ENCODE data around the gene KLHL35. TPM values are rescaled to one million over a fixed set of nuclear protein-coding genes. Genes with fewer than 3 reads are reported as not detected.

The KLHL35 gene, protein sequence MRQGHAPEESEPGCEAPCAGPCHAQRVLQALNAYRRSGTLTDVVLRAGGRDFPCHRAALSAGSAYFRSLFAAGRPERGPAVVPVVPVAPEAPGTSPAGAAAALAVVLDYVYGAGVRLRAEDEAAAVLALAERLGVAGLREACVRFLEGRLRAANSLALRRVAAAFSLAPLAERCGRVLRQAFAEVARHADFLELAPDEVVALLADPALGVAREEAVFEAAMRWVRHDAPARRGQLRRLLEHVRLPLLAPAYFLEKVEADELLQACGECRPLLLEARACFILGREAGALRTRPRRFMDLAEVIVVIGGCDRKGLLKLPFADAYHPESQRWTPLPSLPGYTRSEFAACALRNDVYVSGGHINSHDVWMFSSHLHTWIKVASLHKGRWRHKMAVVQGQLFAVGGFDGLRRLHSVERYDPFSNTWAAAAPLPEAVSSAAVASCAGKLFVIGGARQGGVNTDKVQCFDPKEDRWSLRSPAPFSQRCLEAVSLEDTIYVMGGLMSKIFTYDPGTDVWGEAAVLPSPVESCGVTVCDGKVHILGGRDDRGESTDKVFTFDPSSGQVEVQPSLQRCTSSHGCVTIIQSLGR
- total RNA-seq (2014; rRNA removed; shearing (Covaris generic)): 1.6 and 1.8 TPM in 2 replicates

DNA sequence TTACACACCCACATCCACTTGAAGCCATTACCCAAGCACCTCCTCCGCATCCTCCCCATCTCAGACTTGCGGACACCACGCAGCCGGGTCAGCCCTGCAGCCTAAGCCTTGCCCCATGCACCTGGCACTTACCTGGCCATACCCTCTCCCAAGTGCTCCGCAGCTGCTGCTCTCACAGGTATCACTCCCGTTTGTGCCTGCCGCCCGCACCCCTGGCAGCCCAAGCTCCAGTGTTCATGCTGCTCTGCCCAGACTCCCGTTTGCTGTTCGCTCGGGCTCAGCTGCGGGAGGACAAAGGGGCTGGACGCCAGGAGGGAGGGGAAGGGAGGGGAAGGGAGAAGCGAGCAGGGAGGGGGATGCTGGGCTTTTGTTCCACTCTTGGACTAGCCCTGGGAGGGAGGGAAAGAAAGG, at the start of gene KLHL35:
KLHL35 (minus strand) TSS at position 293 of the 411 bp plus-strand sequence. CDS start 2,574 bp downstream, outside the sequence.
- no peak for DNase-seq (ENCODE audit: low read depth)

DNA sequence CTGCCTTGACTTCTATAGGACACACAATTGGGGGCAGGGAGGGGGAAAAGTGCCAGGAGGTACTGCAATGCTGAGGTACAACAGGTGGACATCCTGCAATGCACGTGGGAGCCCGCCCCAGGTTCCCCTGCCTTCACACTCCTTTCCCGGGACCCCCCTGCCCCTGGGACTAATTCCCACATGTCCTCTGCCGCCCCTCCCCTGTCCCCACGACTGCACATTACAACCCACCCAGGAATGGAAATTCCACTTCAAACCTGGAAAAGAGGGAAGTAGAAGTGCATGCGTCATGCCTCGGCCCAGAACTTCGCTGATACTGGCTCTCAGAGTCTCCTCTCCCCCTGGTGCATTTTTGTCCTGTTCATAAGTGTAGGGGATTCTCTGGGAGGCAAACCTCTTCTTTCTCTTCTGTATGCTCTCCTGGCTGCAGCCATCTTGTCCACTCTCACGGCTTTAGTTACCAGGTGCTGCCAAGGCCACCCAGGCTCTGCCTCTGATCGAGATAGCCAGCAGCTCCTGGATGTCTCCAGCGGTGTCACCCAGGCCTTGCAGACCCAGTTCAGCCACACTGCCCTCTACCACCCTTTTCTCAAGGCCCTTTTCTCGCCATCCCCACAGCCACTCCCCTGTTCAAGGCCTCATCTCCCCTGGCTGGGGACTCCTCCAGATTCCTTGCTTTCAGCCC, 49.1 kb upstream of the KLHL35 start:
- no peak for DNase-seq (ENCODE audit: low read depth)

DNA sequence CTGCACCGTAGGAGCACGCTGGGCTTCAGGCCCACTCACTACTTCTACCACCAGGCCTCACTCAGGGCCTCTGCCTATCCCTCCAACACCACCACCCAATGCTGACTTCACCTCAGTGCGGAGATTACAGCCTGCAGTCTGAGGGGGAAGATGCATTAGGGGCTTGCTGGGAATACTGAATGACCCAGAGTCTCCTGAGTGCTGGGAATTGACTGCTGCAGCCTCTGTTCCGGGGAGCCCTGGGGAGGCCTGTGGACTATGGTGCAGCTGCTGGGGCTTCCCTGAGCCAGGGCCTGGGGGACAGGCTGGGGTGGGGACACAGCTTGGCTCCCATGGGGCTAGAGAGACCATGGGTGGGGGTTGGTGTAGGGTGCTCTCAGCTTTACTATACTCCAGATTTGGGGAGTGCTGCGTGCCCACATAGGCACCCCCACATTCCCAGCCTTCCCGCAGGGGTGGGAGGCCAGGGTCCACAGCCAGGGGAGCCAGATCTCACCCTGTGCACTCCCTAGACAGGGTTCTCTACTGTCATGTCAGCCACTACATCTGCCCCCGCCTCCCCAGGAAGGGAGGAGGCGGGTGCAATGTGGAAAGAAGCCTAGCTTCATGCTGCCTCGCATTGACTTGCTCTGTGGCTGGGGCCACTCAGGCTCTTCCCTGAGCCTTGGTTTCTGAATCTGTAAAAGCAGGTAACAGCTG, 48.4 kb upstream of the KLHL35 start:
- DNase-seq (ENCODE audit: low read depth): no peak

DNA sequence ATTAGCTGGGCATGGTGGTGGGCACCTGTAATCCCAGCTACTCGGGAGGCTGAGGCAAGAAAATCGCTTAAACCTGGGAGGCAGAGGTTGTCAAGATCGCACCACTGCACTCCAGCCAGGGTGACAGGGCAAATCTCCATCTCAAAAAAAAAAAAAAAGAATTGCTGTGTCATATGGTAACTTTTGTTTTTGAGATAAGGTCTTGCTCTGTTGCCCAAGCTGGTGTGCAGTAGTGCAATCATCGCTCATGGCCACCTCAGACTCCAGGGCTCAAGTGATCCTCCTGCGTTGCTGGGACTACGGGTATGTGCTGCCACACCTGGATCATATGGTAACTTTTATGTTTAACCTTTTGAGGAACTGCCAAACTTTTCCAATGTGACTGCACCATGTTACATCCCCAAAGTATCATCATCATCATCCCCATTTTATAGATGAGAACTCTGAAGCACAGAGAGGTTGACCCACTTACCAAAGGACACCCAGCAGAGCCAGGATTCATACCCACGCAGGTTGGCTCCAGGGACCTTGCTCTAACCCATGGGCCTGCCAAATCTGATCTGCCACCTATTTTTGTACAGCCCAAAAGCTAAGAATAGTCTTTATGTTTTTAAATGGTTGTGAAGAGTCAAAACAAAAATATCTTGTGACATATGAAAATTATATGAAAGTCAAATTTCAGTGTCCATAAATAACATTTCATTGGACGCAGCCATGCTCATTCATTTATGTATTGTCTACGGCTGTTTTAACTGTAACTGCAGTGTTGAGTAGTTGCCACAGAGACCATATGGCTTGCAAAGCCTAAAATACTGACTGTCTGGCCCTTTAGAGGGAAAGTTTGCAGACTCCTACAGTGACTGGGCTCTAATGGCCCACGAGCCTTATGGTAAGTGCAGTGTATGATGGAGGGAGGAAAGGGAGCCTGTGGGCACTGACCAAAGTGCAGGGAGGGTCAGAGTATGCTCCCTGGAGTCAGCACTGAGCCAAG, 47.5 kb upstream of the KLHL35 start:
- DNase-seq (ENCODE audit: low read depth): no peak

DNA sequence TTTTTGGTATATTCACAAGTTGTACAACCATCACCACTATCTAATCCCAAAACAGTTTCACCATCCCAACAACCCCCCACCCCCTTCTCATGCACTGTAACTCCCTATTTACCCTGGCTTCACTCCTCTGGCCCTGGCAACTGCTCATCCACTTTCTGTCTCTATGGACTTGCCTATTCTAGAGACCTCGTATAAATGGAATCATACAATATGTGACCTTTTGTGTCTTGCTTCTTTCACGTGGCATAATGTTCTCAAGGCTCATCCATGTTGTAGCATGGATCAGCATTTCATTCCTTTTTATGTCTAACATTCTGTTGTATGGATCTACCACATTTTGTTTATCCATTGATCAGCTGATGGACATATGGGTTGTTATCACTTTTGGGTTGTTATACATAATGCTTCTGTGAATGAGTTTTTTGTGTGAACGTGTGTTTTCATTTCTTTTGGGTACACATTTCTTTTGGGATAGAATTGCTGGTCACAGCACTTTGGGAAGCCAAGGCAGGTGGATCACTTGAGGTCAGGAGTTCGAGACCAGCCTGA, 46.7 kb upstream of the KLHL35 start:
- DNase-seq (ENCODE audit: low read depth): no peak

DNA sequence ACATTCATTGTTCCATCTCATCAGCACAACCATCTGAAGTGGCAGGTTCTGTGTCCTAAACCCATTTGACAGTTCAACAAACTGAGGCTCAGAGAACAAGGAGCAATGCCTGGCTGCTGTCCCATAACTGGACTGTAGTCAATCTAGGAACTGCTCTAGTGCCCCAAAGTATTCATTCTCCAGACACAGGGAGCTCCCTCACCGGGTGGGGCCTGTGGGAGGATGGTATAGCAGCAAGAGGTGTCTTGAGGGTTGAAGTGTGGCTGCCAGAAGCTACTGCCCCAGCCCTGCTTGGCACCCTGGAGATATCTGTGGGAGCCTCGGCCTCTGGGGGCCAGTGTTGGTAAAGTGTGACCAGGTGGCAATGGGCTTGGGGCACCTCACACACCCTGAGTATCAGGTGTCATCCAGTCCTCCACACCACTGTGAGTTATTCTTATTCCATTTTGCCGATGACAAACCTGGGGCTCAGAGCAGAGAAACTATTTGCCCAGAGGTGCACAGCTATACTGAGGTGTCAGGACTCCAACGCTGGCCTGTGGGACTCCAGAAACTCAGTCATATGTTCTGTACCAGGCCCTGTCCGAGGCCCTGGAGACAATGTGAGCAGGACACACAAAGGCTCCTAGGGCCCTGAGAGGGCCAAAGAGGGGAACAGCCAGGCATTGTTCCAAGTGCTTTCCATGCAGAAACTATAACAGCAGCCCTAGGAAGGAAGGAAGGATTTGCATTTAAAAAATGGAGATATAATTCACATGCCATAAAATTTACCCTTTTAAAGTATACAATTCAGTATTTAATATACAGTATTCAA, 46.0 kb upstream of the KLHL35 start:
- no peak for DNase-seq (ENCODE audit: low read depth)

DNA sequence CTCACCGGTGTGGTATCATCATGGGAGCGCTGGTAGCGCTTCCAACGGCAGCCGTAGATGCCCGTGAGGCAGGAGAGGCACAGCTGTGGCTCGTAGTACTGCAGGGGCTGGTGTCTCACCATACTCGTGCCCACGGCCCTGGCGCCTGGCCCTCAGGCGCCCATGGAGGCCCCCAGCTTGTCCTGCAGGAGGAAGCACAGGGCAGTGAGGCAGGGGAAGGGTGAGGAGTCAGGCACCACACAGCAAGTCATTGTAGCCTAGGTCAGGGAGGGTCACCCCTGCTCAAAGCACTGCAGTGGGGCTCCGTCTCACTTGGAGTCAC, 44.6 kb upstream of the KLHL35 start:
- DNase-seq (ENCODE audit: low read depth): no peak

DNA sequence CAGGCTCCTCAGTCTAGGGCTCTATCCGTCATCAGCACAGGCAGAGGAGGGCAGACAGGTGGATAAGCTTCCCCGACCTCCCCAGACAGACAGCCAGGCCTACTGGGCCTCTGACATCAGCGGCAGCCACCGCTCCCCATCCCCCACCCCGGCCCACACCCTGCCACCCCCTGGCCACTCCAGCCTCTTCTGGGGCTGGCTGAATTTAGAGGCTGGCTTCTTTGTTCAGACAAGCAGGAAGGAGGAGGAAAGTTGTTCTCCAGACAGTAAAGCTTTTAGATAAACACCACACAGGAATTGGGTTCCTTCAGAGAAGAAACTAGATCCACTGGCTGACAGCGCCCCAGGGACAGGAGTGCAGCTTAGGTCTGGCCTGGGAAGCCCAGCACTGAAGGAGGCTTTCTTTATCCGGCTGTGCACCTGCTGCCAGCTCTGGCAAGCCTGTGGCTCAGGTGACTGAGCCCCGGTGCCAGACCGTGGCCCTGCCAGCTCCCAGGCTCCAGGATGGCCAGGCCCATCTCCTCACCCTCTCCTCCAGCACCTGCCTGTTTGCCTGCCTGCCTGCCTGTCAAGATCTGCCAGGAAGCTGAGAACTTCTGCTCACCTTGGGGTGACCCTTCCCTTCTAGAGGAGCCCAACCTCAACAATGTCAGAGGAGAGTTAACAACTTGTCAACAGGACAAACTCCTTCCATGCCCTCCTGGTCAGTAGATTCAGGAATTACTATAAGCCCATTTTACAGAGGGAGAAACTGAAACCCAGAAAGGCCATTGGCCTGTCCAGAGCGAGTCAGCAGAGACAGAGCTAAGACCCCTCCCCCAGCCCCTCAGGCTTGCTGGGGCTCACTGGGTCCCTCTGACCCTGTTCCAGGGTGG, 44.0 kb upstream of the KLHL35 start:
- DNase-seq (ENCODE audit: low read depth): no peak

DNA sequence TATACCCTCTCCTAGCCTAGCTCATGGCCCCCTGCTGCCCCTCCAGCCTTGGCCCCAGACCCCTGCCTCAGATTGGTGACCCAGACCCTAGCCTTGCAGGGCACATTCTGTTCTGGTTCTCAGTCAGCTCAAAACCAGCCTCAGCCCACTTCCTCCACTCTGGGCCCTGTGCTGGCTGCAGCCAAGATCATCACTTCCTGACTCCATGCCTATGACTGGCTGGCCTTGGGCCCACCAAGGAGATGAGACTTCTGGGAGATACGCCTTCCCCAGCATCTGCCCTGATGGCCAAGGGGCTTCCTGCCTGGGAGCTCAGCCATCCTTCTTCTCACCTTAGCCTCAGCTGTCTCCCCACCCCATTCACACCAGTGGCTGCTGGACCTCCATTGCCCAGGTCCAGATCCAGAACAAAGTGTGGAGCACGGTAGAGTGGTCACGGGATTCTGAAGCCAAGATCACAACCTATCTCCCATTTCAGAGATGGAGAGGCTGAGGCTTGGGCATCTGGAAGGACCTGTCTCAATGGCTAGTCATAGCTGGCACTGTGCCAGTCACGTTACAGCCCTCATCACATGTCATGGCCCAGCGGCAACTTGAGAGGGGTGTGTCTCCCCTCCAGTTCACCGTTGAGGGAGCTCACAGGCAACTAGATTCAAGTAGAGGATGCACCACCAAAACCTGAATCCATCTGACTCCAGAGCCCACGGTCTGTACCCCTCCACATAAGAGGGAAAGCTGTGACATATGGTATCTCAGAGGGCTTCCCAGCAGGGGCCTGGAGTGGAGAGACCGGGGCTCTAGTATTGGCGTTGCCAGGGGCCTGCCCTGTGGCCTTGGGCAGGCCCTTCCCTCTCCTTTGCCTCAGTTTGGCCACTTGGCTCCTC, 43.0 kb upstream of the KLHL35 start:
- DNase-seq (ENCODE audit: low read depth): peak; percentile 52

DNA sequence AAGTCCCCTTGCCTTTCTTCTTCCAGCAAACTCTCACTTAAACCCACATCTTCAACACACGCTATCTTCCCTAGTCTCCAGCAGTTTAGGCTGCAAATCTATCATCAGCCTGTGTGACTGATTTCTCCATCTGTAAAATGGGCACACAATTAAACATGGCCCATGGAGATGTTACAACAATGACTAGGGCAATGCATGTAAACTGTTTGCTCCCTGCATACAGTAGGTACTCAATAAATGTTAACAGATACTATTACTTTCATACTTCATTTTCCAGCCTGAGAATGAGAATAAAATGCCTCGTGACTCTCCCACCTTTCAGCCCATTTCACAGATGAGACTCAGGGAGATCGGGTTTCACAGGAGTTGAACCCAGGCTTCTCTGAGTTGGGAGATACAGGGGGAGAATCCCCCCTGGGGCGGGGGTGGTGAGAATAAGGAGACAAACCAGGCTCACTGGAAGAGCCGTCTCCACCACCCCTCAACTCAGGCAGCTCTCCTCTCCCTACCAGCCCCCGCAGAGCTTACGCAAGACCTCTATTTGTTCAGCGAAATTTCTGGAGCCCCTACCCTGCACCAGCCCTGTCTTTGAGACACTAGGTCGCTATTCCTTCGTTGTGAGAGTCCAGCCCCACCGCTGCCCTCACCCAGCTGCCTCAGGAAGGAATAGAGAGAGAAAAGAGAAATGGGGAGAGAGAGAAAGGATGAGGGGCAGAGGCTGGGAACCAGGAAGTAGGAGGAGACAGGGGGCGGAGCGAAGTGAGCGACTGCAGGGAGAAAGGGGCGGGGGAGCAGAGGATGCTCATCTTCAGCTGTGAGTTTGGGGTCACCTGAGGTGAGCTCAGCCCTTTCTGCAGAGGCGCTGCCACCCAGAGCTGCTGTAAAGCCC, 42.1 kb upstream of the KLHL35 start:
- peak; percentile 24 for DNase-seq (ENCODE audit: low read depth)

DNA sequence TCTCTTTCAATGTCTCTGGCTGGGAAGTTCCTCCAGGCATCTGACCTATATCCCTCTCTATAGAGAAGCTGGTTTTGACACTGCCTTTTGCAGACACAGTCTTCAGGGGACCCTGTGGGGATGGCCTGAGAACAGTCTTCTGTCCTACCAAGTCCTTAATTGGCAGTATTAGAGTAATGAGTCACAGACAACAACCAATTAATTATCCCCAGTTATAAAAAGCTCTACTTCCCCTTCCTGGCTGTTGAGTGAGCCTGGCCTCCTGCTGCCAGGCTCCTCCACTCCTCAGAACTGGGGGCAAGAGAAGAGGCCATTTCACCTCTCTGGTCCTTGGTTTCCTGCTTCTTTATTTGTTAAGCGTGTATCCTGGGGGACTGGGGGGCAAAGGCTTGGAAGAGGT, 41.2 kb upstream of the KLHL35 start:
- no peak for DNase-seq (ENCODE audit: low read depth)

DNA sequence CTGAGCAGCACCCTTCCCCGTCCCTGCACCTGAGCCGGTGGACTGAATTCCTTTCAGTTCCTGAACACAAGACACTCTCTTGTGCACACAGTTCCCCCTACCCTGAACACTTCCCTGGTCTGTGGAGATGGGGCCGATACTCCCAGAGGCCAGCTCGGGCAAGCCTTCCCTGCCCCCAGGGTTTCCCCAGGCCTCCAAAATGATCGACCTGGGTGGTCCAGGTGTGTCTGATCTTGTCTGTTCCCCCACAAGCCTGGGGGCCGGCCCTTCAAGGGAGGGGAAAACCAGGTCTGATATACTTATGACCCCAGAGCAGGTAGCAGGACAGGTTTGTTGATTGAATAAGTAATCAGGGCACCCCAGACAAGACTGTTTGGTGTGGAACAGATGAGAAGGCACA, 40.7 kb upstream of the KLHL35 start:
- no peak for DNase-seq (ENCODE audit: low read depth)

DNA sequence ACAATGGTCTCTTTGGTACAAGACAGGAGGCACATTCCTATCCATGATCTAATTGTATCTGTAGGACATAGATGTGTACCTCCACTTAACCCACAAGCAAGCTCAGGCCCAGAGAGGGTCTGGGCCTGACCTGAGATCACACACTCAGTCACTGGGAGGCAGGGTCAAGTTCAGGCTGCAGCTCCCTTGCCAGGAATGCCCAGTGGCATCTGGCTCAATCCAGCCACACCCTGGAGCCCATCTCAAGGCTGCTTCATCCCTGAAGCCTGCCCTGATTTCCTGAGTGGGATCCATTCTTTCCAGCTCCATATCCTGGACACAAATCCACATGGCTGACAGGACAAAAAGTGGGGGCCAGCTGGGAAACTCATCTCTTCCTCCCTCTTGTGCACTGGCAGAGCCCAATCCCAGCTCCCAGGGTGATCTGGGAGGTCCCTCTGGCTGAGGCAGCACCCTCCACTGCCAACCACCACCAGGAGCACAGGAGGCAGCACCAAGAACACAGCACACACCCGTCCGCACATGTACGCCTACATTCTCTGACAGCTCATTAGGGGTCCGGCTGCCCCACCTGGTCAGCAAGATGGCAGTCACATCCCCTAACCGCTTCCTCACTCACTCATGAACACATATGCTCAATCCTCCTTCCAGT, 39.2 kb upstream of the KLHL35 start:
- DNase-seq (ENCODE audit: low read depth): no peak

DNA sequence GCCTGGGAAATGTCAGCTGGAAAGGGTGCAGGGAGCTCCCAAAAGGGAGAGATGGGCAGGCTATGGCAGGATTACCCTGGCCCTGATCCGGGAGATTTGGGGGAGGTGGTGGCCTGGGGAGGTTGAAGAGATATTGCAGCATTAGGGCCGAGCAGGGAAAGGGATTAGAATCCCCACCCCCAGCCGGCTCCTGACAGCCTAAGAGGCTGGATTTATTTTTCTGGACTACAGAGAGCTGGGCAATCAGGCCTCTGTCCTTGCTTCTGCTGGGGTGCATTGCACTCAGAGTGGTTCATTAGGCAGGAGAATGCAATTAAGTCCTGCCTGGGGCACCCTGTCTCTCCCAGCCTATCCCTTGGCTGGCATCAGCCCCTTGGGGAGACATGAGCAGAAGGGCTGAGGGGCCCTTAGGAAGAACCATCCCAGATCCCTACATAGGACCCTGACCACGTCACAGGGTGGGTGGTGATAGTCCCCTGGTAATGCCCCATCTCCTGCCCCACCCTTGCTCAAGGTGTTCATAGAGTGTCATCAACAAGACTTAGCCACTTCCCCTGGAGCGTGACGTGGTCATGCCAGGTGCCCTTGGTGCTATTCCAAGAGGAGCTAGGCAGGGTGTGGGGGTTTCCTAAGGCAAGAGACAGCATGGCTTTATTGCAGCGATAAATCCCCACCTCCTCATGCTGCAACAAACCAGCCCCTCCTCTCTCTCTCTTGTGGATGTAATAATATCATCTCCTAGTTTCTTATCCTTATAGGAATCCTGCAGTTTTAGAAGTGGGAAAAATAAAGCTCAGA, 38.4 kb upstream of the KLHL35 start:
- no peak for DNase-seq (ENCODE audit: low read depth)

DNA sequence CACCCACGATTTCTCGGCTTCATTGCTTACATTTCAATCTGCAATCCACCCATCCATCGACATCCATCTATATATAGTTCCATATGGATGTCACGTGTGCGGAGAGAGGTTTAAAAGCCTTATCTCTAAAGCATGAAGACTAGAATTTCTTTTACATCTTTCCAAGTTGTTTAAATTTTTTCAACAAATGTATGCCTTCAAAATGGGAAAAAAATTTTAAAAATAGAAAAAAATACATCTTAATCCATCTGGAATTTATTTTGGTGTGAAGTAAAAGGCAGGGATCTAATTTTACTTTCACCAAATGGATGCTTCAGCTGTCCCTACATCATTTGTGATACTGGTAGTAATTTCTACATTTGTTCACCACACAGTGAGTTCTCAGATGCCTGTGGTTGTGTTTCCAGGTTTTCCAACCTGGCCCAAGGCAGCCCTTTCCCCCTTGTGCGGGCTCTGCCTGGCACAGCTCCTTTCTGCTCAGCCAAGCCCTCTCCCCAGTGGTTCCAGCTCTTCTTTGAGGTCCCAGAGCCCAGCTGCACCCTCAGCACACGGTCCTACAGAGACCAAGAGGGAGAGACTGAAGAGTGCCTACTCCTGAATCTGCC, 37.6 kb upstream of the KLHL35 start:
- DNase-seq (ENCODE audit: low read depth): no peak
